CD4-positive, alpha-beta T cell treated with Interleukin-6 for 4 hours (primary cell): Measurements from ENCODE around the gene MYPOP.
"Not testable (repeated sequence)": the region's sequence is repeated elsewhere in the genome, so short reads cannot be mapped to it uniquely, and the experiment has no call there.

Source experiments
- DNase-seq: peaks from one replicate; pipeline ENCODE4 v3.0.0-alpha.2; 2020; ENCODE audit warnings: mixed read lengths

Gene MYPOP

DNA sequence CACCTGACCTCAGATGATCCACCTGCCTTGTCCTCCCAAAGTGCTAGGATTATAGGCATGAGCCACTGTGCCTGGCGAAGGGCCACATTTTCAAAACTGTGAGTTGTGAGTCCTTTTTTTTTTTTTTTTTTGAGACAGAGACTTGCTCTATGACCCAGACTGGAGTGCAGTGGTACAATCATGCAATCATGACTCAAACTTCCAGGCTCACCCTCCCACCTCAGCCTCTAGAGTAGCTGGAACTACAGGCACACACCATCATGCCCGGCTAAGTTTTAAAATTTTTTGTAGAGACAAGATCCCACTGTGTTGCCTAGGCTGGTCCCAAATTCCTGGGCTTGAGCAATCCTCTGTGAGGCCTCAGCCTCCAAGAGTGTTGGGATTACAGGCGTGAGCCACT, 3.8 kb upstream of the MYPOP start:
- DNase-seq: no peak

DNA sequence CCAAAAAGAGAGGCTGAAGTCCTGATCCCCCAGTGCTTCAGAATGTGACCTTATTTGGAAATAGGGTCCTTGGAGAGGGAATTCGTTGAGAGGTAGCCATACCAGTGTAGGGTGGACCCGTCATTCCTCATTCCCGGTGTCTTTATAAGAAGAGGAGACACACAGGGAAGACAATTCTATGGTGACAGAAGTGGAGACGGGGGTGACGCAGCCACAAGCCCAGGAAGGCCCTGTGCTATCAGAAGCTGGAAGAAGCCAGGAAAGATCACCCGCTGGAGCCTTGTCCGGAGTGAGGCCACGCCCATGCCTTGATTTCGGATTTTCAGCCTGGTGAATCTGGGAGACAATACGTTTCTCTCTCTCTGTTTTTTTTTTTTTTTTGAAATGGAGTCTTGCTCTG, 2.6 kb upstream of the MYPOP start:
- DNase-seq: no peak

DNA sequence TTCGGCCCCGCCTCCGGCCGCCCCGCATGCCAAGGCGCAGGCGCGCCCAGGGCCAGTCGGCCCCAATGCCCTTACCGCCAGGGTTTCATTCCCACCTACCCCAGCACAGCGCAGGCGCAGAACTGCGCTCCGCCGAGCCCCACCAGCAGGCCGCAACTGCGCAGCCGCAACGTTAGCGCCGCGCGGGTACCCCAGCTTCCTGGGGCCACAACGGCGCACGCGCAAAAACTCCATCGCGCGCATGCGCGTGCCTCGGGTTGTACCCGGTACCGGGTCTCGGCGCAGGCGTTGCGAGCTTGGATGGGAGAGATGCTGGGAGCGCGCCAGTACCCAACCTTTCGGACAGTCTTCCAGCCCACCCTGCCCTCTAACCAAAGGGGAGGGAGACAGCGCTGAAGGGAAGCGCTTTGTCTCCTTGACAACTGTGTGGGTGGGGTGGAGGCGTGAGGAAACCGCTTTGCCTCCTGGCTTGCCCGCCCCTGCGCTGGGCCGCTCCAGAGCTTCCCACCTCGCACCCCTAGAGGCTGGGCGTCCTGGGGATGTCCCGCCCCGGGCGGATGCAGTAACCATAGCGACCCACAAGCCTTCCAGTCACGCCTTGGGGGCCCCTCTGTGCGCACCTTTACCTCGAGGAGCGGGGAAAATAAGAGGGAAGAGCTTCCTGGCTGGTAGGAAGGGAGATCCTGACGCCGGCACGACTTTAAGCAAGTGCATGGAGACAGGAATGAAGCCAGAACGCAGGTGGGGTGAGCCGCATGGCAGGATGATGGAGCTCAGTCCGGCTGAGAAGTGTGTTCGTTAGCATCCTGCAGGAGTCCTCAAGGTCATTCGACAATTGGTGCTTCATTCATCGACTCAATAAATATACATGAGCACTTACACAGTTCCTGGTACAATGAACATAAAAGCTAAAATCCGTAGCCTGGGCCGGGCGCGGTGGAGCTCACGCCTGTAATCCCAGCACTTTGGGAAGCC, 525 bp upstream of the MYPOP start:
- DNase-seq: peak; percentile 99

DNA sequence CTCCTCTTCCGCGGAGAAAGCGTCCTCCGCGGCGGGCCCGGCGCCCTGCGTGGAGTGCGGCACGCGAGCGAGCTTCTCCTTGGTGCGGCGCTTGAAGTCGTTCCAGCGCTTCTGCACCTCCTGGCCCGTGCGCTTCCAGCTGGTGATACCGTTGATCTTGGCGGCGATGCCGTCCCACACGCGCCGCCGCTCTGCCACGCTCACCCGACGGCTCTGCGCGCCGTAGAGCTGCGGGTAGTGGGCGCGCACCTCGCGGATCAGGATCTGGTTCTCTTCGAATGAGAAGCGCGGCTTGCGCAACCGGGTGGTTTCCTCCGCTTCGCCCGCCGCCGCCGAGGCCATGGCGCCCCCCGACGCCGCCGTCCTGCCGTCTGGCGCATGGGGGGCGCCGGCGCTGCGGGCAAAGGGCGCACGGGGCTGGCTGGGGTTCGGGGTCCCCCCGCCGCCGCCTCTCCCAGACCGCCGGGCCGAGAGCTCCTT, 941 bp downstream of the MYPOP start:
- peak; percentile 31 for DNase-seq

DNA sequence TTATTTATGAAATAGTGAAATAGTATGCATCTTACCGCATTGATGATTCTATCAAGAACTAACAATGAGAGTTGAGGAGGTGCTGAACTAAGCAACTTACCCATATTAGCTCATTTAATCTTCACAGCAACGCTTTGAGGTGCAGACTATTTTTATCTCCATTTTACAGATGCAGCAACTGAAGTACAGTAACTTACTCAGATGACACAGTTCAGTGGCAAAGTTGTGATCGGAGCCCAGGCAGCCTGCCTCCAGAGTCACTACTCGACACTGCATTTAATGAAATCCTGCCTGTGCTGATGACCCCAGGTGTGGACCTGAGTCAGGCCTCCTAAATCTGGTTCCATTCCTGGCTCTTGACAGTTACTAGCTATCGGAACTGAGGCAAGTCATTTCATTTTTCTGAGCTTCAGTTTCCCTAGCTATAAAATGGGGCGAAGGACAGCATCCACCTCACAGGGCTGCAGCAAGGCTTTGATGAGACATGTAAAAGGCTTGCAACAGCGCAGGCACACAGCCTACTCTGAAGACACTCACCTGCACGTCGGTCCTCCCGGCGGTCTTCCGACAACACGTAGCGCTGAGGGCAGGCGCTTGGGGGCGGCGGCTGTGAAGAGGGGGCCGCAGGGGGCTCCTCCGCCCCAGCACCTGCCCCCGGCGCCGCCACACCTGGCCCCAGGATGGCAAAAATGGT, 1.5 kb downstream of the MYPOP start:
- no peak for DNase-seq

DNA sequence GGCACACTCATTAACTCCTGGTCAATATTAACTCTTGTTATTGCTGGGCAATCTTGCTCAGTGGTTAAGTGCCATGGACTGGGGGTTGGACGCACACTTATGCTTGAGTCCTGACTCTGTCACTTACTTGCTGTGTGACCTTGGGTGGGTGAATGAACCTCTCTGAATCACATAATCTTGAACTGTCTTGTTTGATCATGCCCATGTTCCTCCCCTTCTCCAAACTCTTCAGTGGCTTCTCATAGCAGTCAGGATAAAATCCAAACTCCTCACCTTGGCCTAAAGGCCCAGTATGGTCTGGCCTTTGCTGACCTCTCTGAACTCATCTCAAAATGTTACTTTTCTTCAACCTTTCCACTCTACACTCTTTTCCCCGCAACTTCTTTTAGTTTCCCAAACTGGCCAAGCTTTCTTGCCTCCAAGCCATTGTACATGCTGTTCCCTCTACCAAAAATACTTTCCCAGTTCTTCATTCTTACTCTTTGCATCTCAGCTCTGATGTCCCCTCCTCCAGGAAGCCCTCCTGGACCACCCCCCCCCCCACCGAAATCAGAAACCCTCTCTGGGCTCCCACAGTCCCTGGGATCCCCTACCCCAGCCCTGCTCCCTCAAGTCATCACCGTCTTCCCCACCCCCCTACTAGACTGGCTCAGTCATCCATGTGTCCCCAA, 2.4 kb downstream of the MYPOP start:
- DNase-seq: no peak

DNA sequence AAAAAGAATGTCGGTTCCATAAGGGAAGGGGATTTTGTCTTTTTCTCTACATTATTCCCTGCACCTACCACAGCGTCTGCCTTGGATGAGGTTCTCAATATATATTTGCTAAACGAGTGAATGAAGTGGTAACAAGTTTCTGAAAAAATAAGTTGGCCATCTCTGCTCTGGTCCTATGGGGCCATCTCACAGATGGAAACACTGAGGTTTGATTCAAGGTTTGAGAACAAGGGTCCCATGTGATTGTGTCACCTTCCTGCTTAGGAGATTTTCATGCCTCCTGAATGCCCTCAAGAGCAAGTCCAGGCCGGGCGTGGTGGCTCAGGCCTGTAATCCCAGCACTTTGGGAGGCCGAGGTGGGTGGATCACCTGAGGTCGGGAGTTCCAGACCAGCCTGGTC, 3.2 kb downstream of the MYPOP start:
- no peak for DNase-seq

DNA sequence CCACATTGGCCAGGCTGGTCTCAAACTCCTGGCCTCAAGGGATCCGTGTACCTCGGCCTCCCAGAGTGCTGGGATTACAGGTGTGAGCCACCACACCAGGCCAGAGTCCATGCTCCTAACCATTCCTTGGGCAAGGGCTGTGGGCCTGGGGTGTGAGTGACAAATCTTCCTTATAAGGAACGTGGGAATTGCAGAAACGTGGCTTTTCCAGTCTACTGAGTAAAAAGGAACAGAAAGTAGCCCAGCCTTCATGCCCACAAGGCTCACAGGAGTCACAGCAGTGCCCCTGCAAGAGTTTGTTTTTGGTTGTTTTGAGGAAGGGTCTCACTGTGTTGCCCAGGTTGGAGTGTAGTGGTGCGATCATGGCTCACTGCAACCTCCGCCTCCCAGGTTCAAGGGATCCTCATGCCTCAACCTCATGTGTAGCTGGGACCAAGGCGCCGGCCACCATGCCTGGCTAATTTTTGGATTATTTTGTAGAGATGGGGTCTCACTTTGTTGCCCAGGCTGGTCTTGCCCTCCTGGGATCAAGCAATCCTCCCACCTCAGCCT, 5.1 kb downstream of the MYPOP start:
- DNase-seq: no peak

DNA sequence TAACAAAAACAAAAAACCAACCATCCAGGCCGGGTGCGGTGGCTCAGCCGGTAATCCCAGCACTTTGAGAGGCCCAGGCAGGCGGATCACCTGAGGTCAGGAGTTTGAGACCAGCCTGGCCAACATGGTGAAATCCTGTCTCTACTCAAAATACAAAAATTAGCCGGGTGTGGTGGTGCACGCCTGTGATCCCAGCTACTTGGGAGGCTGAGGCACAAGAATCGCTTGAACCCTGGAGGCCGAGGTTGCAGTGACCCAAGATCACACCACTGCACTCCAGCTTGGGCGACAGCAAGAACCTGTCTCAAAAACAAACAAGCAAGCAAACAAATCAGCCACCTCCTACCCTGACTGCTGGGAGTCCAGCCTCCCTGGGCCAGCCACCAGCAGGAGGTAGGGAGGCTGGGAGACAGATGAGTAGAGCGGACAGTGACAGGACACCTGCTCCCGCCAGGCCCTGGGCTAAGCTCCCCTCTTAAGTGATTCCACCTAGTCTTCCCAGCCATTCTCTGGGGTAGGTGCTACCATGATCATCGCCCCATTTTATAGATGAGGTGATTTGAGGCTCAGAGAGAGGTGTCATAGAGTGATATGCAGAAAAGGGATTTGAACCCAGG, 6.3 kb downstream of the MYPOP start:
- DNase-seq: not testable (repeated sequence)

DNA sequence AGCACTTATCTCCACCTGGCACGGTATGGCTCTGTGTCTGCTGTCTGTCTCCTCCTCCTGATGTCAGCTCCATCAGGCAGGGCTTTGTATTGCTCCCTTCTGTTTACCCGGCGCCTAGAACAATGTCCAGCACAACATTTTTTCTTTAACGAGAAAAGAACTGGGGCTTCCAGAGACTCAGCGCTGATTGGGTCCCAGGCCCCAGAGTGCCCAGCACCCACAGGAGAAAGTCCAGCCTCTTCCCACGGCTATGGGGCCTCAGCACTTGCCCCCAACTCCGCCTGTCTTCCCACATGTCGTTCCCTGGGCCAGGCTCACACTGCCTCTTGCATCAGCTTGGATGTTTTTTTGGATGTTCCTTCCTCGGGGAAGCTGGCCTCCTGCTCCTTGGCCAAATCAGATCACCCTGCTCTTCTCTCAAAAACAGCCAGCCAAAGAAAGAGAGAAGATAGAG, 6.9 kb downstream of the MYPOP start:
- DNase-seq: no peak

DNA sequence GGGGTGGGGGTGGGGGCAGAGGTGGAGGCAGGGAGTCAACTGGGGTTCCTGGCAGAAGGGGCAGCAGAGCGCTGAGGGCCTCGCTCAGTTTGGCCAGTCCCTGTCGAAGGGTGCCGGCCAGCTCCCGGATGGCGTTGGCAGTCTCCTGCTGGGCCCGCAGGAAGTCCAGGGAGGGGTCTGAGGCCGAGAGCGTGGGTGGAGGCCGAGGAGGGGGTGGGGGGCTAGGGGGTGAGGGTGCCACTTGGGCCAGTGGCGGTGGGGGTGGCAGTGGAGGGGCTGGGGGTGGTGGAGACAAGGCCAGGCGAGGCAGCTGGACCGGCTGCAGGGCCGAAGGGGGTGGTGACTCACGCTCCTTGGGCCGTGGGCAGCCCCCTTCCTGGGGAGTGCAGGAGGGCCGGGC, 11.5 kb downstream of the MYPOP start:
- DNase-seq: no peak

DNA sequence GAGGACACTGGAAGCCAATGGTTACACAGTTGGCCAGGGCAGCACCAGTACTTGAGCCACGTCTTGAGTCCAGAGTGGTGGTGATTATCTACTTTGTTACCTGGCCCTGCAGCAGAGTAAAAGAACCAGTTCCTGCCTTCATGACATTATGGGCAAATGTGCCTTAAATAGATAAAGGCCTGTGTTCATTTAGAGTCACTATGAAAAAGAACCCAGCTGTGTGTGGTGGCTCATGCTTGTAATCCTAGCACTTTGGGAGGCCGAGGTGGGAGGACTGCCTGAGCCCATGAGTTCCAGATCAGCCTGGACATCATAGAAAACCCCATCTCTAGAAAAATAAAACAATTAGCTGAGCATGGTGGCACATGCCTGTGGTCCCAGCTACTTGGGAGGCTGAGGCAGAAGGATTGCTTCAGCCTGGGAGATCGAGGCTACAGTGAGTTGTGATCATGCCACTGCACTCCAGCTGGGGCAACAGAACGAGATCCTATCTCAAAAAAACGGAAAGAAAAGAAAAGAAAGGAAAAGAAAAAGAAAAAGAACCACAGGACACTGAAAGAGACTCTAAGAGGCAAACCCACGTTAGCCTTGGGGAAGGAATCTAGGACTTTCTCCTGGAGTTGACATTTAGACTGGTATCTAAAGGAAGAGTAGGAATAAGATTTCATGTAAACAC, 13.1 kb downstream of the MYPOP start:
- DNase-seq: no peak

DNA sequence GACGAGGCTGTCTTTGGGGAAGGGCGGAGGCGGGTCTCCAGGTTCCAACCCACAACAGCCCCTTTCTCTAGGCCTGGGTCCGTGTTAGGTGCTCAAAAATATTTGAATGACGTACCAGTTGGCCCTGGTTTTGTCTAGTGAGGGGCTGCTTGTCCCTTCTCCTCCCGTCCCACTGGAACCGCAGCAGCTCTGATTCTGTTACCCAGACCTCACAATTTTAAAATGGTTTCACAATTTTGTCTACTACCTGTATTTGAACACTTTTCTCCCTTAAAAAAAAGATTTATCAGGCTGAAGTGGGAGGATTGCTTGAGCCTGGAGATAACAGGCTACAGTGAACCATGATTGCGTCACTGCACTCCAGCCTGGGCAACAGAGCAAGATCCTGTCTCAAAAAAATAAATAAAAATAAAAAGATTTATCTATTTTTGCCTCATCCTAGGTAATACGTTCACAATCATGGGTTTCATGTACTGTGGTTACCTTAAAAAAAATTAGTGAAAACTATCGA, 15.2 kb downstream of the MYPOP start:
- DNase-seq: no peak

DNA sequence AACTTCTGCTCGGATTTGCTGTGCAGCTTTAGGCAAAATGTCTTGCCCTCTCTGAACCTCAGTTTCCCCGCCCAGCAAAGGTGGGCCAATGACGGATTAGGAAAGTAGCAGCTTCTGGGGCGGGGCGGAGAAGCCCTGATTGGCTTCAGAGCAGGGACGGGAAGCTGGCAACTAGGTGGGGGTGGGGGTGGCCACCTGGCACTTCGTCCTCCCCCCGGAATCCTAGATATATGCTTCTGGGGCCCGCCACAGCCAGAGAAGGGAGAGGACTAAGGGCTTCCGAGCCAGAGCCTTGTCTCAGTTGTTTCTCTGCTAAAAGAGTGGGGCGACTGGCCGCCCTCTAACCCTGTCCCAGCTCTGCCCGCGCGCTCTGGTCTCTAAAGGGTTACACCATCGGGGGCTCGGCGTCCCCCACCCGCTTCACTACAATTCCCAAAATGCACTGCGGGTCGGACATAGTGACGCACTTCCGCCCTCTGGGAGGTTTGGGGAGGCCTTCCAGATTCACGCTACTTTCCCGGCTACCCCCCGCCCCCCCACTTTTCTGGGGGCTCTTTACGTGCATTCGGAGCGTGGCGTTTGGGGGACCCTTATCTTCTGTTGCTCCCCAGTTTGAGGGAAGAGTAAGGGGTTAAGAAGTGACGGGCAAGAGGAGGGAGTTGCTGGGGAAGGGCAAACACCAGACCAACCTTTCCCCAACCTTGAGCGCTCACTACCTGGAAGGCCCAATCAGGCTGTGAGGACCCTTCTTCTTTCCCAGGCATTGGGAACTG, 15.8 kb downstream of the MYPOP start:
- DNase-seq: peak; percentile 90

DNA sequence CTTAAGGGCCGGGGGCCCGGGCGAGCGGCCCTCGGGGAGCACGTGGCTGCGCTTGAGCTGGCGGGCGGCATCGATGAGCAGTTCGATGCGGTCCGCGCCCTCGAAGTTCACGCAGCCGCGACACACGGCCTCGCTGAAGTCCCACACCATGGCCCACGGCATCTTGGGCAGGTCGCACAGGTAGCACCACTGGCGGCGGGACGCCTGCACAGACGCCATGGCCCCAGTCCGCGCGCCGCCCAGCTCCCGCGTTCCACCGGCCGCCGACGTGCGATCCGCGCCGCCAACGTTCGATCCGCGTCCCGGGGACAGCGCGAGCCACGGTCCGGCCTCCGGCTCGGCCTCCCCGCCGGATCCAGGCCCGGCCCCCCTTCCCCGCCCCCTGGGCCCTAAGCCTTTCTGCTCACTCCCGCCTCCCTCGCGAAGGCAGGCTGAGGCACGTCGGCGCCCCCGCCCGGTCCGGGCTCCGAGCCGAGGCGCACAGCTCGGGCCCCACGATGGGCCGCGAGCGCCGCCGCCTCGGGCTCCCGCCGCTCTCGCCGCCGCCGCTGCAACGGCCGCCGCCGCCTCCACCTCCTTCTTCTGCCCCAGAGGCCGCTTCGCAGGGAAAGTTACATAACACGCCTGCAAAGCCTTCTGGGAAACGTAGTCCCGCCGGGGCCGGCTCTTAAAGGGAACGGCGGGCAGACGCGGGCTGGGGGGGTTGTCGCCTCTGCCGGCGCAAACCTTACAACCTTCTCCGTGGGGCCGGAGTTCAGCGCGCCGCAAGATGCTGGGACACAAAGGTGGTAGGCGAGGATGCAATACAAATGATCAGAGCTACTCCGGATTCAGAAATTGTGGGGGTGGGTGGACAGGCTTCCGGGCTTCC, 16.6 kb downstream of the MYPOP start, which contains the start of gene IRF2BP1:
Gene IRF2BP1 (minus strand): TSS at position 586 of the 871 bp plus-strand sequence. CDS start 367 bp downstream, at position 219.
- peak; percentile 90 for DNase-seq

DNA sequence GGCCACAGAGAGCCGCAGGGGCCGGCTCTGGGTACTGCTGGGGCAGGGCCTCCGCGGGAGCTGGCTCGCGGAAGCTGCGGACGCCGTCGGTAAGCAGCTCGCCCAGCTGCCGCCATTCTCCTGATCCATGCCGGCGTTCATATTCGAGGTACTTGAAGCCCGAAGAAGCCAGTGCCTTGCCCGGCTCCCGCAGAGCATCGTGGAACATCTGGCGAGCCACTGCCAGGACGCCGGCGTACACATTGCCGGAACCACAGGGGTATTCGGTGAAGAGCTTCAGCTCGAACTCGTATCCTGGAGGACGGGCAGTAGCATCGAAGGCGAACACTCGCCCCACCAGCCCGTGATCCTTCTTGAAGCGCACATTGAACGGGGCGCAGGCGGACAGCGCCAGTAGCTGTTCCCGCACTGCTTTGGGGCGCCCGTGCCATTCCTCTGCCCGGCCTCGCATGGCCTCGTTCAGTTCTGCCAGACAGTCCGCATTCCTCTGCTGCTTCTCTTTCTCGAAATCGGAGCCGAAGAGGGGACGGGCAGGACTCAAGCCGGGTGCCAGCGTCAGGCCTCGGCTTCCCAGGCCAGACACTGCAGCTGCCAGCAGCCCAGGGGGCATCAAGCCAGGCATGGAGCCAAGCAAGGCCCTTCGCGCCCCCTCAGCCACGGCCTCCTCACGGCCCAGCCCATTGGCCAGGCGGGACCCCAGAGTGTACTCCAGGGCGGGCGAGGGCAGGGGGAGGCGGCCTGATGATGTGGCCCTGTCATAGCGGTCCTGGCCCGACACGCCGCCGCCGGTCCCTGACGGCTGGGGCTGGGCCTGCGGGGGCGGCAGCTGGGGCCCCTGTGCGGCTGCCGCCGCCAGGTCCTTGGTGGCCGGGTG, 17.5 kb downstream of the MYPOP start:
- DNase-seq: no peak

DNA sequence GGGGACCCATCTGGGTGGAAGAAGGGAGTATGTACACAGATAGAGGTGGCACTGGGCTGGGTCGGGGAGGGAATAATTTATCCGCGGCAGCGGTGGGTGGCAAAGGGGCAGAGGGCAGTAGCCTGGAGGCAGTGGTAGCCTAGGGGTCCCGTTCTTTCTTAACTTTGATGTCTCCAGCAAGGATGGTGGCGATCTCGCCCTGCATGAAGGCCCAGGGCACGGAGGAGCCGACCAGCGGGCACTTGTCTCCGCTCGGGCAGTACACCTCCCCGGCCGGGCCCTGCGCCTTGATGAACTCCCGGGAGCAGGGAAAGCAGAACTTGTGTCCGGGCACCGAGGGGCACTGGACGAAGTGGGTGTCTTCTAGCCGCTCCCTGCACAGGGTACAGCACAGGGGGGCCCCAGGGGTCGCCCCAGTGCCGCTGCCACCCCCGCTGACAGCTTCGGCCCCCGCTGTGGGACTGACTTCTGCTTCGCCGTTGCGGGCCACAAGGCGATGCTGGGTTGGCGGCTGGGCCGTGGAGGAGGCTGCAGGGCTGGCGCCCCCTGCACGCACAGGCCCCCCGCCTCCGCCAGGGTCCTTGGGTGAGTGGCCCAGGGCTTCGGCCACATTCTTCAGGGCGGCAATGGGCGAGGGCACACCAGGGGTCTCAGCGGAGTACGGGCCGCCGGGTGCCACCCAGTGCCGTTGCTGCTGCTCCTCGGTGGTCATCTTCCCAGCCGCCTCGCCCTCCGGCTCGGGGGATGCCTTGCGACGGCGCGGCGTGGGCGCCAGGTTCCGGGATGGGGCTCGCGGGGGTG, 18.3 kb downstream of the MYPOP start:
- no peak for DNase-seq

DNA sequence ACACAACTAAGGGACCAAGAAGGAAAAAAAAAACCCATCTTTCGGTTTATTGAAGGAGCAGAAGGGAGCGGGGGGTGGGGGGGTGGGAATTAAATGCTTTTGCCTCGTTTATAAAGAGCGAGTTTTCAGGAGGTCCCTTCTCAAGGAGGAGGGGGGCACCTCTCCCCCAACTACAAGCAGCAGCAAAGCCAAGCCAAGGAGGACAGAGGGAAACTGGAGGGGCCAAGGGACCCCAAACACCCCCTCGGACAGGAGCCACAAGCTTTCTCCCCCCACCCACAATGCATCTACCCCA, 18.9 kb downstream of the MYPOP start:
- no peak for DNase-seq
